SK-N-SH (cell line): ENCODE results near the gene LRRN4. TPM values are rescaled to one million over a fixed set of nuclear protein-coding genes. Genes with fewer than 3 reads are reported as not detected.
"Not testable (repeated sequence)": the region's sequence is repeated elsewhere in the genome, so short reads cannot be mapped to it uniquely, and the experiment has no call there.

ENCODE experiments used
- CTCF ChIA-PET: fragments of 300-600, 350-600 bp; formaldehyde crosslinking; extraction: SDS; loops from one replicate; lab custom pipeline; 2021; lab: Yijun Ruan, JAX
- POLR2A ChIA-PET: fragments of 350-600 bp; sonication (Branson Sonifier 250); formaldehyde crosslinking; extraction: SDS; loops from one replicate; lab custom pipeline; 2020; ENCODE audit warnings: antibody characterized with exemption, inconsistent platforms; lab: Yijun Ruan, JAX
- DNase-seq: peaks from one replicate; pipeline ENCODE4 v3.0.0; 2012
- H2AFZ ChIP-seq: fragments of 200-600 bp; sonication (generic); 2 replicates; pipeline ENCODE4 v1.8.1; 2016; ENCODE audit warnings: antibody characterized with exemption, mild to moderate bottlenecking, low read depth
- H3F3A ChIP-seq: fragments of 200-600 bp; sonication (generic); replicated peaks from 2 replicates; pipeline ENCODE3; 2016; ENCODE audit warnings: antibody characterized with exemption, mild to moderate bottlenecking; ENCODE audit not compliant: insufficient read depth
- H3K27ac ChIP-seq, 2 experiments: fragments of 200-500 bp in 1 of 2; fragments of 200-600 bp in 1 of 2; sonication (Bioruptor generic) in 1 of 2; sonication (generic), shearing (Covaris generic) in 1 of 2; 2 replicates each; pipeline versions ENCODE4 v1.5.1 to v1.6.1; 2014 to 2016; ENCODE audit warnings: low read depth in 2 of 2, inconsistent platforms in 1 of 2, low read length in 1 of 2, mild to moderate bottlenecking in 1 of 2, mixed read lengths in 1 of 2
- H3K27me3 ChIP-seq: fragments of 200-600 bp; sonication (generic), shearing (Covaris generic); 2 replicates; pipeline ENCODE4 v1.6.1; 2016; ENCODE audit warnings: mixed run types; ENCODE audit not compliant: insufficient read depth
- H3K36me3 ChIP-seq, 2 experiments: fragments of 200-500 bp in 1 of 2; fragments of 200-600 bp in 1 of 2; sonication (Bioruptor generic) in 1 of 2; sonication (generic) in 1 of 2; replicated peaks in 1 of 2; 2 replicates each; pipeline versions ENCODE3 to v1.5.1; 2014 to 2016; ENCODE audit warnings: low read length in 1 of 2, mild to moderate bottlenecking in 1 of 2; ENCODE audit not compliant: insufficient read depth in 2 of 2, control insufficient read depth in 1 of 2
- H3K4me1 ChIP-seq, 2 experiments: fragments of 200-500 bp in 1 of 2; fragments of 200-600 bp in 1 of 2; sonication (Bioruptor generic) in 1 of 2; sonication (generic), shearing (Covaris generic) in 1 of 2; 2 replicates each; pipeline versions ENCODE4 v1.5.1 to v1.6.1; 2014 to 2016; ENCODE audit warnings: low read depth in 1 of 2, low read length in 1 of 2, mixed run types in 1 of 2; ENCODE audit not compliant: insufficient read depth in 2 of 2, control insufficient read depth in 1 of 2
- H3K4me2 ChIP-seq: fragments of 200-600 bp; sonication (generic), shearing (Covaris generic); 2 replicates; pipeline ENCODE4 v1.6.1; 2017; ENCODE audit warnings: mixed run types
- H3K4me3 ChIP-seq, 2 experiments: fragments of 200-500 bp in 1 of 2; fragments of 200-600 bp in 1 of 2; sonication (Bioruptor generic) in 1 of 2; sonication (generic), shearing (Covaris generic) in 1 of 2; 2 replicates each; pipeline versions ENCODE4 v1.5.1 to v1.8.1; 2014 to 2016; ENCODE audit warnings: low read depth in 2 of 2, inconsistent platforms in 1 of 2, low read length in 1 of 2, mild to moderate bottlenecking in 1 of 2, mixed read lengths in 1 of 2, moderate library complexity in 1 of 2
- H3K79me2 ChIP-seq: fragments of 200-600 bp; sonication (generic); 2 replicates; pipeline ENCODE4 v1.8.1; 2017; ENCODE audit warnings: mild to moderate bottlenecking; ENCODE audit not compliant: insufficient read depth
- H3K9ac ChIP-seq: fragments of 200-600 bp; sonication (generic); 2 replicates; pipeline ENCODE4 v1.6.1; 2017; ENCODE audit warnings: mixed run types
- H3K9me2 ChIP-seq: fragments of 200-600 bp; sonication (generic); 2 replicates; pipeline ENCODE4 v1.6.1; 2017; ENCODE audit warnings: mixed run types
- H3K9me3 ChIP-seq: fragments of 200-600 bp; sonication (generic); 2 replicates; pipeline ENCODE4 v1.6.1; 2017; ENCODE audit warnings: mixed run types, mild to moderate bottlenecking, moderate library complexity
- H4K20me1 ChIP-seq: fragments of 200-600 bp; sonication (generic); 2 replicates; pipeline ENCODE4 v1.6.1; 2017; ENCODE audit warnings: mild to moderate bottlenecking, mixed run types; ENCODE audit not compliant: insufficient read depth
- FOXJ3 ChIP-seq: sonication (generic); formaldehyde crosslinking; IDR thresholded peaks from 2 replicates; pipeline ENCODE4 v1.5.1; 2020; ENCODE audit warnings: mild to moderate bottlenecking, missing genetic modification reagents
- GATA2 ChIP-seq: sonication (generic); formaldehyde crosslinking; IDR thresholded peaks from 2 replicates; pipeline ENCODE4 v1.5.0; 2020; ENCODE audit warnings: mild to moderate bottlenecking, missing genetic modification reagents
- JUND ChIP-seq: IDR thresholded peaks from 2 replicates; pipeline ENCODE4 v1.4.0; 2012
- MAX ChIP-seq: IDR thresholded peaks from 2 replicates; pipeline ENCODE4 v1.4.0; 2012; ENCODE audit warnings: low read depth
- MEF2A ChIP-seq: IDR thresholded peaks from 2 replicates; pipeline ENCODE4 v1.4.0; 2012; ENCODE audit warnings: low read depth, borderline replicate concordance
- MXI1 ChIP-seq: IDR thresholded peaks from 2 replicates; pipeline ENCODE4 v1.6.1; 2012; ENCODE audit warnings: mild to moderate bottlenecking, low read depth, low read length, improper control_type of control experiment
- NFIC ChIP-seq: IDR thresholded peaks from 2 replicates; pipeline ENCODE4 v1.4.0; 2012; ENCODE audit warnings: borderline replicate concordance
- NRF1 ChIP-seq: IDR thresholded peaks from 2 replicates; pipeline ENCODE4 v1.6.1; 2012; ENCODE audit warnings: low read depth, mild to moderate bottlenecking, low read length
- POLR2AphosphoS5 ChIP-seq: IDR thresholded peaks from 2 replicates; pipeline ENCODE4 v1.6.1; 2012; ENCODE audit warnings: low read depth, low read length
- REST ChIP-seq: IDR thresholded peaks from 2 replicates; pipeline ENCODE4 v1.6.1; 2012; ENCODE audit warnings: mild to moderate bottlenecking, low read depth, low read length, moderate library complexity
- RXRA ChIP-seq: IDR thresholded peaks from 2 replicates; pipeline ENCODE4 v1.4.0; 2012; ENCODE audit warnings: low read depth, mild to moderate bottlenecking, borderline replicate concordance
- SIN3A ChIP-seq: IDR thresholded peaks from 2 replicates; pipeline ENCODE4 v1.6.1; 2012; ENCODE audit warnings: low read depth, mild to moderate bottlenecking, low read length, moderate library complexity, borderline replicate concordance
- TEAD4 ChIP-seq: IDR thresholded peaks from 2 replicates; pipeline ENCODE4 v1.4.0; 2012; ENCODE audit warnings: mild to moderate bottlenecking, borderline replicate concordance; ENCODE audit not compliant: insufficient read depth
- WGBS: methylation state at CpG from one replicate; pipeline ENCODE4 v1.1.6; 2017; ENCODE audit warnings: low lambda C conversion rate; 5-methylcytosine and 5-hydroxymethylcytosine counted together
- polyA plus RNA-seq, 3 experiments: library from polyadenylated mRNA; depleted of rRNA; stranded (reverse); fragments of >200 nt; gene quantifications; 2 replicates each; pipeline ENCODE4 v1.2.3, GENCODE V29; 2012
- TF ChIP-seq, protein P1 (sequence below): fragments of 150-350 bp; IDR thresholded peaks from 2 replicates; pipeline ENCODE4 v1.6.1; 2017; ENCODE audit warnings: antibody characterized with exemption, low read length, low read depth, borderline replicate concordance
- TF ChIP-seq, protein P2 (sequence below): fragments of 150-350 bp; IDR thresholded peaks from 2 replicates; pipeline ENCODE4 v1.6.1; 2016; ENCODE audit warnings: mild to moderate bottlenecking, low read depth, low read length
- TF ChIP-seq, protein P3 (sequence below): fragments of 200-600 bp; sonication (generic); IDR thresholded peaks from 2 replicates; pipeline ENCODE4 v1.6.1; 2017; ENCODE audit warnings: antibody characterized with exemption, mild to moderate bottlenecking, moderate library complexity
- TF ChIP-seq, protein P4 (sequence below): IDR thresholded peaks from 2 replicates; pipeline ENCODE4; 2012

LRRN4 gene
- polyA plus RNA-seq, 1 of the 3 experiments (the other 2 are of a cell fraction): 0.05 TPM

DNA sequence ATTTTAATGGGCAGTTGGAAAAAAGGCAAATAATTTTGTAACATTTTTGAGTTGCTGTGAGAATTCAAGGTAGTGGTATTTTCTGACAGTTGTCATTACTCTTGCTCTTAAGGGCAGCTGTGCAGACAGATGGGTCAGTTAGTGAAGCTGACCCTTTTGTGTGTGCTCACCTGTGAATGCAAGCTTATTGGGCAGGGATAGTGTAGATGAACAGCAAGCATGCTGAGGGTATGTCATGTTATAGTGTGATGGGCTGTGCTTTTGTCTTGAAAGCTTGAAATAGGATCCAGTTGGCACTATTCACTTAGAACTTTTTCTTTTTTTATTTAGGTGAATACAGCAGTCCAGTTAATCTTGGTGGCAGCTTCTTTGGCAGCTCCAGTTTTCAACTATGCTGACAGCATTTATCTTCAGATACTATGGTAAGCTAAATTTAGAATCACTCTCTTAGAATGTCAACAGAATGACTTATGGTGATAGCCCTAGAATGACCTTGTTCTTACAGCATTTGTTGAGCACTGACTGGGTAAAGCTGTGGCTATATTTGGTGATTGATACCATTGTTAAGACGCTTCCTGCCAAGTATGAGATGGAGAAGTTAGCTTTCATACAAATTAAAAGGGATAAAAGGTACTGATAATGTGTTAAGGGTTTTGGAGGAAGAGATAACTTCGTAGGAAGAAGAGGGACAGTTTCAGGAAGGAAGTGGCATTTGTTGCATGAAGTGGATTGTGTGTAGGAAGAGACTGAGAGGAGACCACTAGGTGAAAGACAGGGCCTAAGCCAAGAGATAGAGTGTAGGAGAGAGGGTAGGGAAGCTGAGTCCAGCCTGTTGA lies 19.5 kb downstream of the LRRN4 start:
- H3K9ac ChIP-seq: no peak overlapping the region
- no peaks in the 10 kb centered on the region for H3F3A ChIP-seq
- TF ChIP-seq POLR2AphosphoS5 (no peak), MXI1 (no peak), NFIC (no peak), NRF1 (no peak), RXRA (no peak), GATA2 (CRISPR knock-in tag) (no peak), FOXJ3 (CRISPR knock-in tag) (no peak), JUND (no peak), MEF2A (no peak), REST (no peak), MAX (no peak), SIN3A (no peak), TEAD4 (no peak)
- TF ChIP-seq, protein P1, sequence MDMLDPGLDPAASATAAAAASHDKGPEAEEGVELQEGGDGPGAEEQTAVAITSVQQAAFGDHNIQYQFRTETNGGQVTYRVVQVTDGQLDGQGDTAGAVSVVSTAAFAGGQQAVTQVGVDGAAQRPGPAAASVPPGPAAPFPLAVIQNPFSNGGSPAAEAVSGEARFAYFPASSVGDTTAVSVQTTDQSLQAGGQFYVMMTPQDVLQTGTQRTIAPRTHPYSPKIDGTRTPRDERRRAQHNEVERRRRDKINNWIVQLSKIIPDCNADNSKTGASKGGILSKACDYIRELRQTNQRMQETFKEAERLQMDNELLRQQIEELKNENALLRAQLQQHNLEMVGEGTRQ: no peak
- TF ChIP-seq, protein P2, sequence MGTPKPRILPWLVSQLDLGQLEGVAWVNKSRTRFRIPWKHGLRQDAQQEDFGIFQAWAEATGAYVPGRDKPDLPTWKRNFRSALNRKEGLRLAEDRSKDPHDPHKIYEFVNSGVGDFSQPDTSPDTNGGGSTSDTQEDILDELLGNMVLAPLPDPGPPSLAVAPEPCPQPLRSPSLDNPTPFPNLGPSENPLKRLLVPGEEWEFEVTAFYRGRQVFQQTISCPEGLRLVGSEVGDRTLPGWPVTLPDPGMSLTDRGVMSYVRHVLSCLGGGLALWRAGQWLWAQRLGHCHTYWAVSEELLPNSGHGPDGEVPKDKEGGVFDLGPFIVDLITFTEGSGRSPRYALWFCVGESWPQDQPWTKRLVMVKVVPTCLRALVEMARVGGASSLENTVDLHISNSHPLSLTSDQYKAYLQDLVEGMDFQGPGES: no peak
- TF ChIP-seq, protein P3, sequence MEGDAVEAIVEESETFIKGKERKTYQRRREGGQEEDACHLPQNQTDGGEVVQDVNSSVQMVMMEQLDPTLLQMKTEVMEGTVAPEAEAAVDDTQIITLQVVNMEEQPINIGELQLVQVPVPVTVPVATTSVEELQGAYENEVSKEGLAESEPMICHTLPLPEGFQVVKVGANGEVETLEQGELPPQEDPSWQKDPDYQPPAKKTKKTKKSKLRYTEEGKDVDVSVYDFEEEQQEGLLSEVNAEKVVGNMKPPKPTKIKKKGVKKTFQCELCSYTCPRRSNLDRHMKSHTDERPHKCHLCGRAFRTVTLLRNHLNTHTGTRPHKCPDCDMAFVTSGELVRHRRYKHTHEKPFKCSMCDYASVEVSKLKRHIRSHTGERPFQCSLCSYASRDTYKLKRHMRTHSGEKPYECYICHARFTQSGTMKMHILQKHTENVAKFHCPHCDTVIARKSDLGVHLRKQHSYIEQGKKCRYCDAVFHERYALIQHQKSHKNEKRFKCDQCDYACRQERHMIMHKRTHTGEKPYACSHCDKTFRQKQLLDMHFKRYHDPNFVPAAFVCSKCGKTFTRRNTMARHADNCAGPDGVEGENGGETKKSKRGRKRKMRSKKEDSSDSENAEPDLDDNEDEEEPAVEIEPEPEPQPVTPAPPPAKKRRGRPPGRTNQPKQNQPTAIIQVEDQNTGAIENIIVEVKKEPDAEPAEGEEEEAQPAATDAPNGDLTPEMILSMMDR: no peak
- TF ChIP-seq, protein P4, sequence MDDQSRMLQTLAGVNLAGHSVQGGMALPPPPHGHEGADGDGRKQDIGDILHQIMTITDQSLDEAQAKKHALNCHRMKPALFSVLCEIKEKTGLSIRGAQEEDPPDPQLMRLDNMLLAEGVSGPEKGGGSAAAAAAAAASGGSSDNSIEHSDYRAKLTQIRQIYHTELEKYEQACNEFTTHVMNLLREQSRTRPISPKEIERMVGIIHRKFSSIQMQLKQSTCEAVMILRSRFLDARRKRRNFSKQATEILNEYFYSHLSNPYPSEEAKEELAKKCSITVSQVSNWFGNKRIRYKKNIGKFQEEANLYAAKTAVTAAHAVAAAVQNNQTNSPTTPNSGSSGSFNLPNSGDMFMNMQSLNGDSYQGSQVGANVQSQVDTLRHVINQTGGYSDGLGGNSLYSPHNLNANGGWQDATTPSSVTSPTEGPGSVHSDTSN: no peak
- H3K36me3 ChIP-seq: peaks cover 48 to 51% of the 10 kb centered on the region in 2 experiments
- WGBS: 92% methylated on average over 2 of the region's 2 CpGs
- no peak overlapping the region for H3K4me3 ChIP-seq
- no peak overlapping the region for H3K4me2 ChIP-seq
- H3K9me2 ChIP-seq: no peaks in the 10 kb centered on the region
- H3K27me3 ChIP-seq: no peaks in the 10 kb centered on the region
- ChIA-PET POLR2A (no interaction called here), CTCF (interaction anchor here (1.4 kb wide), 1 partner anchor 505 kb away, joined by 4 read pairs; no protein-coding TSS in a partner anchor)
- H3K27ac ChIP-seq: no peak overlapping the region
- peaks cover 10% of the 10 kb centered on the region; the same call in 1 of the 2 replicates for H3K79me2 ChIP-seq
- peaks cover 4% of the 10 kb centered on the region; the same call in 1 of the 2 replicates for H4K20me1 ChIP-seq
- DNase-seq: no peak
- H2AFZ ChIP-seq: no peak overlapping the region
- no peaks in the 10 kb centered on the region for H3K9me3 ChIP-seq
- no peaks in the 10 kb centered on the region; a peak in 1 of 4 replicates for H3K4me1 ChIP-seq

- H3K4me1 ChIP-seq, H3K27ac ChIP-seq, H3K27me3 ChIP-seq, H3K9me2 ChIP-seq, H3K9ac ChIP-seq, H3F3A ChIP-seq, H2AFZ ChIP-seq, H3K4me3 ChIP-seq, H3K4me2 ChIP-seq, H4K20me1 ChIP-seq, H3K9me3 ChIP-seq, CTCF ChIA-PET, DNase-seq, POLR2A ChIA-PET: not testable (repeated sequence)
- peaks cover 40% of the 10 kb centered on the region in 2 experiments for H3K36me3 ChIP-seq
- H3K79me2 ChIP-seq: peaks cover 12% of the 10 kb centered on the region
- 96% methylated on average over 8 of the region's 8 CpGs for WGBS
Observed at GRCh38 chr20:6032907-6033306, 21.0 kb downstream of the LRRN4 start.
